ENCODE data around the gene EEFSEC. TPM values are rescaled to one million over a fixed set of nuclear protein-coding genes. Genes with fewer than 3 reads are reported as not detected.

Gene EEFSEC
- total RNA-seq, 4 donors from 2014 or later: 11.5 to 18.7 (median 14.9) TPM

- TF ChIP-seq POLR2A (IDR thresholded peaks at IDR 0.05) (no peak), CTCF (IDR thresholded peaks at IDR 0.05) (no peak)
- no peak overlapping the region for H3K27ac ChIP-seq
- DNase-seq: no peak
Measured at GRCh38 chr3:128274837-128275236, 121.6 kb downstream of the EEFSEC start.

GRCh38 chr3:128275316-128276145, 122.2 kb downstream of the EEFSEC start:
- intact Hi-C loops (cut with DNase I): no loop called here
- Histone ChIP-seq H3K9me3 (no peaks in the 10 kb centered on the region), H3K27me3 (no peaks in the 10 kb centered on the region), H3K4me3 (no peak overlapping the region), H3K36me3 (peaks cover 0 to 27% (median 0%) of the 10 kb centered on the region in 3 donors), H3K4me1 (peaks cover 0 to 23% (median 4%) of the 10 kb centered on the region in 3 donors), H3K27ac (no peak overlapping the region)
- TF ChIP-seq CTCF (IDR thresholded peaks at IDR 0.05) (no peak), POLR2A (IDR thresholded peaks at IDR 0.05) (no peak)
- no peak for DNase-seq
- 81 to 89% methylated on average over 8 to 9 of the region's 11 CpGs for WGBS, 2 donors

More at GRCh38 chr3:128274837-128275236, 121.6 kb downstream of the EEFSEC start:
- Histone ChIP-seq H3K36me3 (peaks cover 0 to 27% (median 0%) of the 10 kb centered on the region in 3 donors), H3K4me3 (no peak overlapping the region), H3K27me3 (no peaks in the 10 kb centered on the region), H3K4me1 (peaks cover 0 to 19% (median 4%) of the 10 kb centered on the region in 3 donors), H3K9me3 (no peaks in the 10 kb centered on the region)
- WGBS, 2 donors: 92 to 98% methylated on average over 5 to 6 of the region's 7 CpGs
- intact Hi-C loops (cut with DNase I): no loop called here

GRCh38 chr3:128276146-128276435, 122.8 kb downstream of the EEFSEC start:
- Histone ChIP-seq H3K4me3 (no peak overlapping the region), H3K9me3 (no peaks in the 10 kb centered on the region), H3K27me3 (no peaks in the 10 kb centered on the region), H3K4me1 (peaks cover 0 to 25% (median 4%) of the 10 kb centered on the region in 3 donors), H3K36me3 (peaks cover 0 to 25% (median 0%) of the 10 kb centered on the region in 3 donors), H3K27ac (no peak overlapping the region)
- 50 to 87% methylated on average over 1 to 3 of the region's 3 CpGs for WGBS, 2 donors
- TF ChIP-seq POLR2A (IDR thresholded peaks at IDR 0.05) (no peak), CTCF (IDR thresholded peaks at IDR 0.05) (no peak)
- no peak for DNase-seq
- intact Hi-C loops (cut with DNase I): no loop called here

GRCh38 chr3:128276577-128277183, 123.4 kb downstream of the EEFSEC start:
- H3K9me3 ChIP-seq: no peaks in the 10 kb centered on the region

More at GRCh38 chr3:128276577-128277183, 123.4 kb downstream of the EEFSEC start:
- Histone ChIP-seq H3K36me3 (peaks cover 0 to 19% (median 0%) of the 10 kb centered on the region in 3 donors), H3K27ac (no peak overlapping the region), H3K4me1 (peaks cover 0 to 28% (median 4%) of the 10 kb centered on the region in 3 donors), H3K27me3 (no peaks in the 10 kb centered on the region), H3K4me3 (no peak overlapping the region)
- intact Hi-C loops (cut with DNase I): no loop called here
- DNase-seq: no peak
- 84 to 89% methylated on average over 5 of the region's 5 CpGs for WGBS, 2 donors
- TF ChIP-seq POLR2A (IDR thresholded peaks at IDR 0.05) (no peak), CTCF (IDR thresholded peaks at IDR 0.05) (no peak)

Measured in esophagus squamous epithelium (tissue), 5 donors.